GM18909 (cell line): ENCODE measurements around the gene ANKRD52.
"Not testable (repeated sequence)": the region's sequence is repeated elsewhere in the genome, so short reads cannot be mapped to it uniquely, and the experiment has no call there.

ENCODE experiments used
- ATAC-seq: cut with Tn5 transposase; IDR thresholded peaks from one replicate; pipeline ENCODE4 v1.9.1; 2021; ENCODE audit warnings: mild to moderate bottlenecking; ENCODE audit not compliant: unreplicated experiment, poor library complexity

The ANKRD52 gene

GRCh38 chr12:56258068-56258819 lies at the start of gene ANKRD52:
Gene ANKRD52 (minus strand): TSS chr12:56258384. CDS start chr12:56258269, 115 bp downstream.
- peak; percentile 89 for ATAC-seq

GRCh38 chr12:56307221-56307965 lies 49.2 kb upstream of the ANKRD52 start:
- ATAC-seq: no peak

GRCh38 chr12:56304872-56305590 lies 46.8 kb upstream of the ANKRD52 start:
- ATAC-seq: no peak

- no peak for ATAC-seq
Measured at GRCh38 chr12:56304276-56304675, 46.1 kb upstream of the ANKRD52 start.

- ATAC-seq: no peak
Measured at GRCh38 chr12:56300644-56301464, 42.7 kb upstream of the ANKRD52 start.

- ATAC-seq: peak; percentile 89
Measured at GRCh38 chr12:56299853-56300643, 41.9 kb upstream of the ANKRD52 start, which contains the start of gene CS. Gene CS (minus strand): TSS chr12:56300330. CDS start chr12:56300201, 129 bp downstream.

GRCh38 chr12:56299308-56299852 lies 41.2 kb upstream of the ANKRD52 start:
- no peak for ATAC-seq

- no peak for ATAC-seq
Measured at GRCh38 chr12:56298828-56299227, 40.6 kb upstream of the ANKRD52 start.

GRCh38 chr12:56297400-56297799 lies 39.2 kb upstream of the ANKRD52 start:
- ATAC-seq: no peak

GRCh38 chr12:56296295-56296694 lies 38.1 kb upstream of the ANKRD52 start:
- no peak for ATAC-seq

GRCh38 chr12:56293795-56294194 lies 35.6 kb upstream of the ANKRD52 start:
- no peak for ATAC-seq

GRCh38 chr12:56288705-56289387 lies 30.7 kb upstream of the ANKRD52 start:
- ATAC-seq: no peak

- no peak for ATAC-seq
Measured at GRCh38 chr12:56286044-56286830, 28.1 kb upstream of the ANKRD52 start.

GRCh38 chr12:56284263-56284662 lies 26.1 kb upstream of the ANKRD52 start:
- ATAC-seq: not testable (repeated sequence)

GRCh38 chr12:56282579-56282978 lies 24.4 kb upstream of the ANKRD52 start:
- no peak for ATAC-seq

- no peak for ATAC-seq
Measured at GRCh38 chr12:56282030-56282429, 23.8 kb upstream of the ANKRD52 start.

GRCh38 chr12:56280849-56281248 lies 22.7 kb upstream of the ANKRD52 start:
- ATAC-seq: no peak

GRCh38 chr12:56278905-56279304 lies 20.7 kb upstream of the ANKRD52 start:
- ATAC-seq: no peak
